Measurements from ENCODE around the gene HLA-DQA2. TPM values are rescaled to one million over a fixed set of nuclear protein-coding genes. Genes with fewer than 3 reads are reported as not detected.
A peak's percentile ranks its signal among the peaks of the same experiment; 100 is the strongest.

Gene HLA-DQA2
- total RNA-seq: 10 to 100 TPM in 1 of 2 donors, 1 to 10 TPM in 1; 1.8 to 15.3 TPM
- under 1 TPM; 0.22 to 0.86 TPM for polyA plus RNA-seq
- long read RNA-seq, donor 1: 0 reads
- long read RNA-seq, donor 2: 0 reads
- long read RNA-seq, donor 3: 0 reads
- long read RNA-seq, donor 4: 0 reads
- long read RNA-seq, donor 5: 0 reads

GRCh38 chr6:32741031-32741960, at the start of gene HLA-DQA2:
HLA-DQA2 (plus strand) TSS chr6:32741391; CDS start chr6:32741444, 53 bp downstream.
- WGBS, 2 donors: 80% methylated on average over 7 of the region's 7 CpGs
- no peak for TF ChIP-seq CTCF (IDR thresholded peaks at IDR 0.05; ENCODE audit: control extremely low read depth, extremely low read depth)

GRCh38 chr6:32692019-32692418, 49.2 kb upstream of the HLA-DQA2 start:
- Histone ChIP-seq H3K4me1 (ENCODE audit: control insufficient read depth in 5 of 5, insufficient read depth in 5 of 5, low read length in 5 of 5) (no peaks in the 10 kb centered on the region), H3K4me3 (no peak overlapping the region), H3K9me3 (ENCODE audit: control insufficient read depth in 4 of 4, insufficient read depth in 3 of 4, low read length in 3 of 4) (no peaks in the 10 kb centered on the region), H3K9ac (ENCODE audit: insufficient read depth in 1 of 2, low read length in 2 of 2) (no peak overlapping the region), H3K27ac (ENCODE audit: low read depth in 1 of 2, low read length in 1 of 2) (no peak overlapping the region), H3K36me3 (ENCODE audit: control insufficient read depth in 4 of 4, insufficient read depth in 4 of 4, low read length in 4 of 4) (no peaks in the 10 kb centered on the region), H3K27me3 (ENCODE audit: control insufficient read depth in 3 of 3, insufficient read depth in 3 of 3, low read length in 2 of 3) (peaks cover 0 to 4% (median 0%) of the 10 kb centered on the region in 3 donors)
- no peak for DNase-seq
- TF ChIP-seq CTCF (IDR thresholded peaks at IDR 0.05; ENCODE audit: control extremely low read depth, extremely low read depth): peak; percentile 79
- 0 to 2% methylated on average over 1 of the region's 1 CpG for WGBS, 2 donors
- ATAC-seq (ENCODE audit: insufficient read depth, low FRiP score): peak; percentile 19

More at GRCh38 chr6:32741031-32741960, at the start of gene HLA-DQA2:
- Histone ChIP-seq H3K4me3 (no peak within 1 kb of the TSS), H3K9me3 (ENCODE audit: control insufficient read depth in 4 of 4, insufficient read depth in 3 of 4, low read length in 3 of 4) (no peaks in the 10 kb centered on the region), H3K4me1 (ENCODE audit: control insufficient read depth in 5 of 5, insufficient read depth in 5 of 5, low read length in 5 of 5) (peaks cover 0 to 7% (median 0%) of the 10 kb centered on the region in 5 donors), H3K27me3 (ENCODE audit: control insufficient read depth in 3 of 3, insufficient read depth in 3 of 3, low read length in 2 of 3) (peaks cover 0 to 6% (median 0%) of the 10 kb centered on the region in 3 donors), H3K36me3 (ENCODE audit: control insufficient read depth in 4 of 4, insufficient read depth in 4 of 4, low read length in 4 of 4) (no peaks in the 10 kb centered on the region), H3K27ac (ENCODE audit: low read depth in 1 of 2, low read length in 1 of 2) (no peak within 1 kb of the TSS), H3K9ac (ENCODE audit: insufficient read depth in 1 of 2, low read length in 2 of 2) (no peak within 1 kb of the TSS)
- DNase-seq (no peak), ATAC-seq (ENCODE audit: insufficient read depth, low FRiP score) (no peak)

- ATAC-seq (ENCODE audit: insufficient read depth, low FRiP score) (no peak), DNase-seq (no peak)
- WGBS, 2 donors: 76 to 82% methylated on average over 1 of the region's 1 CpG
Measured at GRCh38 chr6:32697031-32697430, 44.2 kb upstream of the HLA-DQA2 start.

More at GRCh38 chr6:32697031-32697430, 44.2 kb upstream of the HLA-DQA2 start:
- Histone ChIP-seq H3K4me3 (no peak overlapping the region), H3K9ac (ENCODE audit: insufficient read depth in 1 of 2, low read length in 2 of 2) (no peak overlapping the region), H3K36me3 (ENCODE audit: control insufficient read depth in 4 of 4, insufficient read depth in 4 of 4, low read length in 4 of 4) (no peaks in the 10 kb centered on the region), H3K27ac (ENCODE audit: low read depth in 1 of 2, low read length in 1 of 2) (no peak overlapping the region), H3K27me3 (ENCODE audit: control insufficient read depth in 3 of 3, insufficient read depth in 3 of 3, low read length in 2 of 3) (peaks cover 0 to 9% (median 4%) of the 10 kb centered on the region in 3 donors), H3K4me1 (ENCODE audit: control insufficient read depth in 5 of 5, insufficient read depth in 5 of 5, low read length in 5 of 5) (no peaks in the 10 kb centered on the region), H3K9me3 (ENCODE audit: control insufficient read depth in 4 of 4, insufficient read depth in 3 of 4, low read length in 3 of 4) (no peaks in the 10 kb centered on the region)
- TF ChIP-seq CTCF (IDR thresholded peaks at IDR 0.05; ENCODE audit: control extremely low read depth, extremely low read depth): no peak

Data from lung (tissue), 16 donors.